ENCODE data around the gene EDN1. TPM values are rescaled to one million over a fixed set of nuclear protein-coding genes. Genes with fewer than 3 reads are reported as not detected.
"Not testable (repeated sequence)": the region's sequence is repeated elsewhere in the genome, so short reads cannot be mapped to it uniquely, and the experiment has no call there.

The EDN1 gene
- total RNA-seq, 3 donors from 2014 or later (not counting 1 experiment from before 2014, with no cell fraction given), result 0.63 to 1.5 (median 0.71) TPM

DNA sequence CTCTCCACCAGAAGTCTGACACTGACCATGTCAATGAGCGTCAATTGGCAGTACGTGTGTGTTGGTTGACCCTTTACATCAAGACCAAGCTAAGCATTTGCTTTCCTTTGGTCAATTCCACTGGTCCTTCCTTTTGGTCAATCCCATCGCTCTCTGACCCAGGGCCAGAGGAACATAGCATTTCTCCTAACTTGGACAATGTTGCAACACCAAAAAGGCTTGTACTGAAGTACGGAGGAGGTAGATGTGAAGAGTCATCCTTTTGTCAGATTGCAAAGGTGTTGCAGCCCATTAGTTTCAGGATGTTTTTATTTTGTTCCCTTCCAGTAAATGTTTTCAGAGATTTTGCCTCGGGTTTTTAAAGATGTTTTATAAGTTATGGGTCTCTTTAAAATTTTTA lies 24.6 kb downstream of the EDN1 start:
- no peaks in the 10 kb centered on the region for H3K27me3 ChIP-seq (ENCODE audit: control insufficient read depth, insufficient read depth, low read length)
- no peak for DNase-seq
- 93% methylated on average over 4 of the region's 5 CpGs for WGBS (ENCODE audit: insufficient coverage)
- no peak overlapping the region for H3K27ac ChIP-seq (ENCODE audit: low read length)
- no peaks in the 10 kb centered on the region for H3K4me1 Mint-ChIP-seq
- TF ChIP-seq CTCF (IDR thresholded peaks at IDR 0.05), result no peak
- H3K9me3 ChIP-seq (ENCODE audit: control insufficient read depth, insufficient read depth, low read length), result no peaks in the 10 kb centered on the region
- H3K4me3 ChIP-seq (ENCODE audit: low read length), result no peak overlapping the region
- peaks cover 0 to 3% of the 10 kb centered on the region in 2 donors for H3K9me3 Mint-ChIP-seq
- no peaks in the 10 kb centered on the region for H3K36me3 ChIP-seq (ENCODE audit: control insufficient read depth, insufficient read depth, low read length)
- no peak overlapping the region for H3K4me3 Mint-ChIP-seq
- H3K4me1 ChIP-seq (ENCODE audit: control insufficient read depth, insufficient read depth, low read length), result no peaks in the 10 kb centered on the region
- no peaks in the 10 kb centered on the region for H3K36me3 Mint-ChIP-seq
- intact Hi-C loops (cut with micrococcal nuclease), result no loop called here
- peaks cover 5 to 6% of the 10 kb centered on the region in 2 donors for H3K27me3 Mint-ChIP-seq (ENCODE audit: low read depth in 2 of 2)
- no peak for ATAC-seq
- H3K27ac Mint-ChIP-seq, result no peak overlapping the region

DNA sequence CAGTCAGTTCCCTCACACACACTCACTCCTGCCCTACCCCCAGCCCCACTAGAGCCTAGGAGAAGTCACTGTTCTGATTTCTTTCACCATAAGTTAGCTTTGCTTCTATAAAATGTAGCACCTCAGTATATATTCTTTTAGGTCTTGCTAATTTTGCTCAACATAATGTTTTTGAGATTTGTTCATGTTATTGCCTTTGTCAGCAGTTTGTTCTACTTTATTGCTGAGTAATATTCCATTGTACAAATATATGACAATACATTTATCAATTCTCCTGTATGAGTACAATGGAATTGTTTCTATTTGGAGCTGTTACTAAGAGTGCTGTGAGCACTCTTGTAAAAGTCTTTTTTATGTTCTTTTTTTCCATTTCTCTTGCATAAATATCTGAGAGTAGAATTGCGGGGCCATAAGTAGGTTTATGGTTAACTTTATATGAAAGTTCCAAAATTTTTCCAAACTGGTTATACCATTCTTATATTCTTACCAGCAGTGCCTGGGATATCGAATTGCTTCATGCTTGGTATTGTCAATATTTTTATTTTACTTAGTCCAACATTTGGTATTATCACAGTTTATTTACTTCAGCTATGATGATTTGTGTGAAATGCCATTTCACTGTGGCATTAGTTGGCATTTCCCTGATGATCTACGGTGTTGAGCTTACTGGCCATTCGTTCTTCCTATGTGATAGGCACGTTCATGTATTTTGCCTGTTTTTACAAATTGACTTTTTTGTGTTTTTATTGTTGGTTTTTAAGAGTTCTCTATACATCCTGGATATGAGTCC lies 25.3 kb downstream of the EDN1 start:
- Mint-ChIP-seq H3K4me1 (no peaks in the 10 kb centered on the region), H3K36me3 (no peaks in the 10 kb centered on the region), H3K27ac (no peak overlapping the region), H3K27me3 (ENCODE audit: low read depth in 2 of 2) (peaks cover 5 to 6% of the 10 kb centered on the region in 2 donors), H3K4me3 (no peak overlapping the region), H3K9me3 (peaks cover 0 to 3% of the 10 kb centered on the region in 2 donors)
- no peak for TF ChIP-seq CTCF (IDR thresholded peaks at IDR 0.05)
- no peak for ATAC-seq
- WGBS (ENCODE audit: insufficient coverage), result 95% methylated on average over 3 of the region's 5 CpGs
- H3K27ac ChIP-seq (ENCODE audit: low read length), result no peak overlapping the region
- no peak overlapping the region for H3K4me3 ChIP-seq (ENCODE audit: low read length)
- H3K4me1 ChIP-seq (ENCODE audit: control insufficient read depth, insufficient read depth, low read length), result no peaks in the 10 kb centered on the region
- intact Hi-C loops (cut with micrococcal nuclease), result no loop called here
- no peaks in the 10 kb centered on the region for H3K36me3 ChIP-seq (ENCODE audit: control insufficient read depth, insufficient read depth, low read length)
- H3K9me3 ChIP-seq (ENCODE audit: control insufficient read depth, insufficient read depth, low read length), result no peaks in the 10 kb centered on the region
- DNase-seq, result no peak
- no peaks in the 10 kb centered on the region for H3K27me3 ChIP-seq (ENCODE audit: control insufficient read depth, insufficient read depth, low read length)

- Mint-ChIP-seq H3K36me3 (no peaks in the 10 kb centered on the region), H3K4me3 (no peak overlapping the region), H3K4me1 (no peaks in the 10 kb centered on the region), H3K9me3 (peaks cover 0 to 3% of the 10 kb centered on the region in 2 donors), H3K27me3 (ENCODE audit: low read depth in 2 of 2) (peaks cover 0 to 5% of the 10 kb centered on the region in 2 donors), H3K27ac (no peak overlapping the region)
- H3K27me3 ChIP-seq (ENCODE audit: control insufficient read depth, insufficient read depth, low read length), result no peaks in the 10 kb centered on the region
- no peaks in the 10 kb centered on the region for H3K9me3 ChIP-seq (ENCODE audit: control insufficient read depth, insufficient read depth, low read length)
- DNase-seq (no peak), ATAC-seq (peak in 1 of 3 donors; percentile 32)
- intact Hi-C loops (cut with micrococcal nuclease), result no loop called here
- no peak overlapping the region for H3K27ac ChIP-seq (ENCODE audit: low read length)
- no peak for TF ChIP-seq CTCF (IDR thresholded peaks at IDR 0.05)
- 84% methylated on average over 2 of the region's 2 CpGs for WGBS (ENCODE audit: insufficient coverage)
- no peak overlapping the region for H3K4me3 ChIP-seq (ENCODE audit: low read length)
- no peaks in the 10 kb centered on the region for H3K36me3 ChIP-seq (ENCODE audit: control insufficient read depth, insufficient read depth, low read length)
- no peaks in the 10 kb centered on the region for H3K4me1 ChIP-seq (ENCODE audit: control insufficient read depth, insufficient read depth, low read length)
These were observed 28.6 kb downstream of the EDN1 start for GRCh38 chr6:12318749-12319148.

GRCh38 chr6:12320074-12320473 lies 29.9 kb downstream of the EDN1 start:
- H3K36me3 ChIP-seq (ENCODE audit: control insufficient read depth, insufficient read depth, low read length); ATAC-seq; H3K9me3 Mint-ChIP-seq; H3K9me3 ChIP-seq (ENCODE audit: control insufficient read depth, insufficient read depth, low read length); H3K4me3 ChIP-seq (ENCODE audit: low read length); H3K4me1 Mint-ChIP-seq; H3K27ac ChIP-seq (ENCODE audit: low read length); H3K36me3 Mint-ChIP-seq; DNase-seq; H3K4me1 ChIP-seq (ENCODE audit: control insufficient read depth, insufficient read depth, low read length); intact Hi-C loops (cut with micrococcal nuclease); H3K27me3 Mint-ChIP-seq (ENCODE audit: low read depth in 2 of 2); H3K4me3 Mint-ChIP-seq; H3K27me3 ChIP-seq (ENCODE audit: control insufficient read depth, insufficient read depth, low read length); H3K27ac Mint-ChIP-seq: not testable (repeated sequence)
- 91% methylated on average over 4 of the region's 5 CpGs for WGBS (ENCODE audit: insufficient coverage)

Measured in natural killer cell (primary cell).